Liver (tissue), 9 donors: Measurements from ENCODE around the gene DNM3. TPM values are rescaled to one million over a fixed set of nuclear protein-coding genes. Genes with fewer than 3 reads are reported as not detected.

ENCODE experiments used
- DNase-seq: peaks from one replicate; pipeline ENCODE4 v3.0.0-alpha.2; 2017; ENCODE audit warnings: low spot score
- H3K27ac ChIP-seq, 2 donors: one replicate each; pipeline ENCODE4 v1.7.0; 2013; ENCODE audit warnings: inconsistent platforms in 2 of 2, low read length in 2 of 2, control low read depth in 1 of 2, low read depth in 1 of 2, mild to moderate bottlenecking in 1 of 2
- H3K27me3 ChIP-seq, 4 donors: one replicate each; pipeline versions ENCODE4 v1.6.1 to v1.7.0; 2013; ENCODE audit warnings: low read length in 3 of 4, inconsistent platforms in 1 of 4, mild to moderate bottlenecking in 1 of 4, moderate library complexity in 1 of 4; ENCODE audit not compliant: control insufficient read depth in 4 of 4, insufficient read depth in 4 of 4
- H3K36me3 ChIP-seq, 4 donors: one replicate each; pipeline versions ENCODE4 v1.6.1 to v1.7.0; 2013; ENCODE audit warnings: low read length in 3 of 4, mild to moderate bottlenecking in 3 of 4, low read depth in 1 of 4, moderate library complexity in 1 of 4; ENCODE audit not compliant: control insufficient read depth in 4 of 4, insufficient read depth in 3 of 4
- H3K4me1 ChIP-seq, 4 donors: one replicate each; pipeline versions ENCODE4 v1.6.1 to v1.7.0; 2013; ENCODE audit warnings: low read length in 3 of 4, mild to moderate bottlenecking in 3 of 4, moderate library complexity in 1 of 4; ENCODE audit not compliant: control insufficient read depth in 4 of 4, insufficient read depth in 4 of 4
- H3K4me3 ChIP-seq, 3 donors: one replicate each; pipeline versions ENCODE4 v1.6.1 to v1.7.0; 2013; ENCODE audit warnings: low read length in 3 of 3, control low read depth in 1 of 3, low read depth in 1 of 3, mild to moderate bottlenecking in 1 of 3
- H3K9ac ChIP-seq, 2 donors: one replicate each; pipeline ENCODE4 v1.7.0; 2013; ENCODE audit warnings: low read length in 2 of 2, mild to moderate bottlenecking in 2 of 2, moderate library complexity in 2 of 2, control low read depth in 1 of 2, low read depth in 1 of 2
- H3K9me3 ChIP-seq, 4 donors: one replicate each; pipeline versions ENCODE4 v1.6.1 to v1.7.0; 2013; ENCODE audit warnings: low read length in 3 of 4; ENCODE audit not compliant: control insufficient read depth in 4 of 4
- FOXA1 ChIP-seq: IDR thresholded peaks from 2 replicates; pipeline ENCODE4 v1.6.1; 2016; ENCODE audit warnings: antibody characterized with exemption
- GABPA ChIP-seq, 2 donors: IDR thresholded peaks in 1 of 2; conservative IDR thresholded peaks in 1 of 2; 2 replicates each; pipeline ENCODE4 v1.6.1; 2016; ENCODE audit warnings: antibody characterized with exemption in 2 of 2, mild to moderate bottlenecking in 1 of 2, moderate library complexity in 1 of 2
- HNF4A ChIP-seq, 2 donors: conservative IDR thresholded peaks; 2 replicates each; pipeline ENCODE4 v1.6.1; 2016; ENCODE audit warnings: antibody characterized with exemption in 2 of 2, mild to moderate bottlenecking in 2 of 2
- HNF4G ChIP-seq: IDR thresholded peaks from 2 replicates; pipeline ENCODE4 v1.6.1; 2016; ENCODE audit warnings: antibody characterized with exemption
- JUND ChIP-seq, 2 donors: IDR thresholded peaks; 2 replicates each; pipeline ENCODE4 v1.6.1; 2016; ENCODE audit warnings: antibody characterized with exemption in 2 of 2
- RAD21 ChIP-seq, 2 donors: IDR thresholded peaks; 2 replicates each; pipeline ENCODE4 v1.6.1; 2016; ENCODE audit warnings: antibody characterized with exemption in 2 of 2, mild to moderate bottlenecking in 2 of 2
- RXRA ChIP-seq, 2 donors: IDR thresholded peaks; 2 replicates each; pipeline ENCODE4 v1.6.1; 2017 to 2018; ENCODE audit warnings: antibody characterized with exemption in 2 of 2, mild to moderate bottlenecking in 1 of 2
- SP1 ChIP-seq: IDR thresholded peaks from 2 replicates; pipeline ENCODE4 v1.6.1; 2018; ENCODE audit warnings: antibody characterized with exemption, mild to moderate bottlenecking
- TAF1 ChIP-seq: conservative IDR thresholded peaks from 2 replicates; pipeline ENCODE4 v1.6.1; 2016; ENCODE audit warnings: antibody characterized with exemption, mild to moderate bottlenecking
- YY1 ChIP-seq: IDR thresholded peaks from 2 replicates; pipeline ENCODE4 v1.6.1; 2016; ENCODE audit warnings: antibody characterized with exemption, mild to moderate bottlenecking
- WGBS: extraction: QIAGEN DNeasy Blood & Tissue Kit; methylation state at CpG from one replicate; pipeline ENCODE4 v1.1.7; 2013; 5-methylcytosine and 5-hydroxymethylcytosine counted together
- polyA plus RNA-seq, 2 donors: library from polyadenylated mRNA; stranded (reverse) in 1 of 2; unstranded in 1 of 2; fragments of 200-250 nt in 1 of 2; fragments of >200 nt in 1 of 2; fragmentation: Nextera tagmentation in 1 of 2; extraction: Ambion mirVana in 1 of 2; gene quantifications; one replicate each; pipeline versions ENCODE4 v1.2.1 to v1.2.3, GENCODE V29; 2013 to 2015
- total RNA-seq, 2 donors: library from RNA; depleted of rRNA; stranded (reverse); fragments of >200 nt; gene quantifications; one replicate each; pipeline ENCODE4 v1.2.3, GENCODE V29; 2014
- TF ChIP-seq, protein P1 (sequence below): IDR thresholded peaks from 2 replicates; pipeline ENCODE4 v1.6.1; 2016; ENCODE audit warnings: antibody characterized with exemption
- TF ChIP-seq, protein P2 (sequence below): fragments of 150-350 bp; IDR thresholded peaks from 2 replicates; pipeline ENCODE4 v1.5.1; 2017; ENCODE audit warnings: improper control_type of control experiment, low read depth, low read length; ENCODE audit not compliant: missing input control
- TF ChIP-seq, protein P3 (sequence below): IDR thresholded peaks from 2 replicates; pipeline ENCODE4 v1.6.1; 2016; ENCODE audit warnings: antibody characterized with exemption
- TF ChIP-seq, protein P4 (sequence below): IDR thresholded peaks from 2 replicates; pipeline ENCODE4 v1.6.1; 2016; ENCODE audit warnings: antibody characterized with exemption, mild to moderate bottlenecking
- donor health status: healthy.
- donor health status: healthy.
- donor health status: healthy.
- donor health status: healthy.
- donor health status: healthy.

Gene DNM3
- total and polyA plus RNA-seq, 4 donors, result 0.08 to 3.2 (median 1.0) TPM

DNA sequence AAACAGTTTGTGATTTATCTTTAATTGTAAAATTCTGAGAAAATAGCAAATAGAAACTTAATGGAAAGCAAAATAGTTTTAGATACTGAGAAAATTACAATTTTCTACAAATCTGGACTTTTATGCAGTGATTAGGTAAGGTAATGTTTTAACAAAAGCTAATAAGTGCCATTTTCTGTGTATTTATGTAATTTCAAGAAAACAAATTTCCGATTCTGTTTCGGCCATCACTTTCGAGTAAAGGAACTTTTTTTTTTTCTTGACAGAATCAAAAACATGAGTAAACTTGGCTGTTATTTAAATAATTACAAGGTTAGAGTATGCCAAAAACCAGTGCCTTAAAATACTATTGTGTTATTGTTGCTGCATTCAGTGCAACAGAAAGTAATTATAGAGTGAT is 298.8 kb downstream of the DNM3 start:
- no peaks in the 10 kb centered on the region for H3K9me3 ChIP-seq
- no peak overlapping the region for H3K4me3 ChIP-seq
- no peak for DNase-seq
- H3K27ac ChIP-seq, result no peak overlapping the region
- TF ChIP-seq SP1 (no peak), HNF4A (conservative IDR thresholded peaks at IDR 0.05) (no peak)
- TF ChIP-seq, protein P1, sequence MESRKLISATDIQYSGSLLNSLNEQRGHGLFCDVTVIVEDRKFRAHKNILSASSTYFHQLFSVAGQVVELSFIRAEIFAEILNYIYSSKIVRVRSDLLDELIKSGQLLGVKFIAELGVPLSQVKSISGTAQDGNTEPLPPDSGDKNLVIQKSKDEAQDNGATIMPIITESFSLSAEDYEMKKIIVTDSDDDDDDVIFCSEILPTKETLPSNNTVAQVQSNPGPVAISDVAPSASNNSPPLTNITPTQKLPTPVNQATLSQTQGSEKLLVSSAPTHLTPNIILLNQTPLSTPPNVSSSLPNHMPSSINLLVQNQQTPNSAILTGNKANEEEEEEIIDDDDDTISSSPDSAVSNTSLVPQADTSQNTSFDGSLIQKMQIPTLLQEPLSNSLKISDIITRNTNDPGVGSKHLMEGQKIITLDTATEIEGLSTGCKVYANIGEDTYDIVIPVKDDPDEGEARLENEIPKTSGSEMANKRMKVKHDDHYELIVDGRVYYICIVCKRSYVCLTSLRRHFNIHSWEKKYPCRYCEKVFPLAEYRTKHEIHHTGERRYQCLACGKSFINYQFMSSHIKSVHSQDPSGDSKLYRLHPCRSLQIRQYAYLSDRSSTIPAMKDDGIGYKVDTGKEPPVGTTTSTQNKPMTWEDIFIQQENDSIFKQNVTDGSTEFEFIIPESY, result no peak
- H3K27me3 ChIP-seq, result no peaks in the 10 kb centered on the region
- H3K36me3 ChIP-seq, result no peaks in the 10 kb centered on the region
- H3K4me1 ChIP-seq, result no peaks in the 10 kb centered on the region
- WGBS, result 73% methylated on average over 3 of the region's 3 CpGs
- peak overlapping the region in 1 of 2 donors; percentile 28 for H3K9ac ChIP-seq

DNA sequence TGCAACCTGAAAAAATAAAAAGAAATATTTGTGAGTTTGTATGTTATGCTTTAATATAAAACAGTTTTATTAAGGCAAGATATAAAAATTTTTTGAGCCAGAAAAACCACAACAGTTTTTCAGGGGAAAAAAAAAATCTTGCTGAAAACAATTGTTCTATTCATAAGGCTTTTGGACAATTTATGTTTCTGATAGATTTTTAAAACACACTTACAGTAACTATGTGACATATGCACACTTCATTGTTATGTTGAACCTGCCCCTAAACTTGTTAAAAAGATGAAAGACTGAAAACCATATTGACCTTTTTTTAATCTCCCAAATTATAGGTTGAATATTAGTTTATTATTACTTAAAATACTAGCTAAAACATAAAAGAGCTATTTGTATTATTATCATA is 299.3 kb downstream of the DNM3 start:
- no peak overlapping the region for H3K9ac ChIP-seq
- H3K36me3 ChIP-seq, result no peaks in the 10 kb centered on the region
- no peaks in the 10 kb centered on the region for H3K9me3 ChIP-seq
- no peak overlapping the region for H3K27ac ChIP-seq
- DNase-seq, result no peak
- H3K27me3 ChIP-seq, result no peaks in the 10 kb centered on the region
- TF ChIP-seq FOXA1 (no peak), HNF4A (conservative IDR thresholded peaks at IDR 0.05) (no peak)
- TF ChIP-seq, protein P2, sequence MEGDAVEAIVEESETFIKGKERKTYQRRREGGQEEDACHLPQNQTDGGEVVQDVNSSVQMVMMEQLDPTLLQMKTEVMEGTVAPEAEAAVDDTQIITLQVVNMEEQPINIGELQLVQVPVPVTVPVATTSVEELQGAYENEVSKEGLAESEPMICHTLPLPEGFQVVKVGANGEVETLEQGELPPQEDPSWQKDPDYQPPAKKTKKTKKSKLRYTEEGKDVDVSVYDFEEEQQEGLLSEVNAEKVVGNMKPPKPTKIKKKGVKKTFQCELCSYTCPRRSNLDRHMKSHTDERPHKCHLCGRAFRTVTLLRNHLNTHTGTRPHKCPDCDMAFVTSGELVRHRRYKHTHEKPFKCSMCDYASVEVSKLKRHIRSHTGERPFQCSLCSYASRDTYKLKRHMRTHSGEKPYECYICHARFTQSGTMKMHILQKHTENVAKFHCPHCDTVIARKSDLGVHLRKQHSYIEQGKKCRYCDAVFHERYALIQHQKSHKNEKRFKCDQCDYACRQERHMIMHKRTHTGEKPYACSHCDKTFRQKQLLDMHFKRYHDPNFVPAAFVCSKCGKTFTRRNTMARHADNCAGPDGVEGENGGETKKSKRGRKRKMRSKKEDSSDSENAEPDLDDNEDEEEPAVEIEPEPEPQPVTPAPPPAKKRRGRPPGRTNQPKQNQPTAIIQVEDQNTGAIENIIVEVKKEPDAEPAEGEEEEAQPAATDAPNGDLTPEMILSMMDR, result no peak
- H3K4me3 ChIP-seq, result no peak overlapping the region
- no peaks in the 10 kb centered on the region for H3K4me1 ChIP-seq

DNA sequence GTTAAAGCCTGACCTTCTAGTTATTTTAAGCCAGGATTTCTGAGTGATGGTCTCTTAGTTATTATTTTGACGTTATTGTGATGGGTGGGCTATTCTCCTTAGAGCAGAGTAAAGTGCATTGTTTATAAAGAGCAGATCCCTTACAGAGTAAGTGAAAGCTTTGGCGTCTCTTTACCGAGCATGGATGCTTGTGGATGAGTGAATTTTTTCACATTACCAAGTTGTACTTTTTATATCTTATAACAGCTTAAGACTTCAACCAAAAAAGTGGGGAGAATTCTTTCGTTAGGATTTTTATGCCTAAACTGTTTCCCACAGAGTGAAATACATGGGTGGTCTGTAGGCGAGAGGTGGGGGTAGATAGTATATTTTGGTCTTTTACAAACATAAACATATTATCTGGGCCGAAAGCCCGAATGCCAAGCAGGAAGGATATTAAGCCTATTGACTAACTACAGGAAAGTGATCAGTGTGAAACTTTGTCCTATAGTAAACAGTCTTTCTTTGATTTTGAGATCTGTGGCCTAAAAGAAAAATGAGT is 300.1 kb downstream of the DNM3 start:
- TF ChIP-seq, protein P1, result no peak
- TF ChIP-seq, protein P3, sequence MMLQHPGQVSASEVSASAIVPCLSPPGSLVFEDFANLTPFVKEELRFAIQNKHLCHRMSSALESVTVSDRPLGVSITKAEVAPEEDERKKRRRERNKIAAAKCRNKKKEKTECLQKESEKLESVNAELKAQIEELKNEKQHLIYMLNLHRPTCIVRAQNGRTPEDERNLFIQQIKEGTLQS, result no peak
- TF ChIP-seq YY1 (no peak), RXRA (IDR thresholded peaks at IDR 0.05) (no peak), RAD21 (IDR thresholded peaks at IDR 0.05) (no peak), JUND (IDR thresholded peaks at IDR 0.05) (no peak), HNF4A (conservative IDR thresholded peaks at IDR 0.05) (no peak), TAF1 (no peak), HNF4G (no peak), SP1 (no peak), GABPA (IDR thresholded peaks at IDR 0.05 in 1 of 2, conservative IDR thresholded peaks at IDR 0.05 in 1 of 2) (no peak)
- TF ChIP-seq, protein P2, result no peak
- TF ChIP-seq, protein P4, sequence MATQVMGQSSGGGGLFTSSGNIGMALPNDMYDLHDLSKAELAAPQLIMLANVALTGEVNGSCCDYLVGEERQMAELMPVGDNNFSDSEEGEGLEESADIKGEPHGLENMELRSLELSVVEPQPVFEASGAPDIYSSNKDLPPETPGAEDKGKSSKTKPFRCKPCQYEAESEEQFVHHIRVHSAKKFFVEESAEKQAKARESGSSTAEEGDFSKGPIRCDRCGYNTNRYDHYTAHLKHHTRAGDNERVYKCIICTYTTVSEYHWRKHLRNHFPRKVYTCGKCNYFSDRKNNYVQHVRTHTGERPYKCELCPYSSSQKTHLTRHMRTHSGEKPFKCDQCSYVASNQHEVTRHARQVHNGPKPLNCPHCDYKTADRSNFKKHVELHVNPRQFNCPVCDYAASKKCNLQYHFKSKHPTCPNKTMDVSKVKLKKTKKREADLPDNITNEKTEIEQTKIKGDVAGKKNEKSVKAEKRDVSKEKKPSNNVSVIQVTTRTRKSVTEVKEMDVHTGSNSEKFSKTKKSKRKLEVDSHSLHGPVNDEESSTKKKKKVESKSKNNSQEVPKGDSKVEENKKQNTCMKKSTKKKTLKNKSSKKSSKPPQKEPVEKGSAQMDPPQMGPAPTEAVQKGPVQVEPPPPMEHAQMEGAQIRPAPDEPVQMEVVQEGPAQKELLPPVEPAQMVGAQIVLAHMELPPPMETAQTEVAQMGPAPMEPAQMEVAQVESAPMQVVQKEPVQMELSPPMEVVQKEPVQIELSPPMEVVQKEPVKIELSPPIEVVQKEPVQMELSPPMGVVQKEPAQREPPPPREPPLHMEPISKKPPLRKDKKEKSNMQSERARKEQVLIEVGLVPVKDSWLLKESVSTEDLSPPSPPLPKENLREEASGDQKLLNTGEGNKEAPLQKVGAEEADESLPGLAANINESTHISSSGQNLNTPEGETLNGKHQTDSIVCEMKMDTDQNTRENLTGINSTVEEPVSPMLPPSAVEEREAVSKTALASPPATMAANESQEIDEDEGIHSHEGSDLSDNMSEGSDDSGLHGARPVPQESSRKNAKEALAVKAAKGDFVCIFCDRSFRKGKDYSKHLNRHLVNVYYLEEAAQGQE, result no peak
- 62% methylated on average over 7 of the region's 7 CpGs for WGBS
- H3K9me3 ChIP-seq, result no peaks in the 10 kb centered on the region
- no peak for DNase-seq
- H3K4me3 ChIP-seq, result no peak overlapping the region
- no peaks in the 10 kb centered on the region for H3K27me3 ChIP-seq
- peak overlapping the region; percentile 16 to 56 for H3K9ac ChIP-seq
- H3K36me3 ChIP-seq, result no peaks in the 10 kb centered on the region
- H3K4me1 ChIP-seq, result no peaks in the 10 kb centered on the region
- H3K27ac ChIP-seq, result peak overlapping the region in 1 of 2 donors; percentile 41
